OCI-LY3 (cell line): ENCODE measurements around the gene ANKRD63.

Source experiments
- H2AFZ ChIP-seq: fragments of 200-600, 300-600 bp; shearing (Covaris generic); 2 replicates; pipeline ENCODE4 v1.6.0; 2014; ENCODE audit warnings: antibody characterized with exemption, low read depth, low read length
- H3K27ac ChIP-seq: fragments of 200-600, 300-600 bp; sonication (generic); 2 replicates; pipeline ENCODE4 v1.5.1; 2014; ENCODE audit warnings: mild to moderate bottlenecking, low read length, moderate library complexity, mixed read lengths
- H3K27me3 ChIP-seq: fragments of 200-600, 300-600 bp; sonication (generic); 2 replicates; pipeline ENCODE4 v1.6.1; 2014; ENCODE audit warnings: low read depth, low read length, mixed read lengths
- H3K36me3 ChIP-seq: fragments of 200-600, 300-600 bp; sonication (generic); replicated peaks from 2 replicates; pipeline ENCODE3; 2014; ENCODE audit warnings: low read depth, low read length, mixed read lengths
- H3K4me1 ChIP-seq: fragments of 300-600, 200-600 bp; sonication (generic); 2 replicates; pipeline ENCODE4 v1.6.1; 2014; ENCODE audit warnings: low read length, mixed read lengths
- H3K4me2 ChIP-seq: fragments of 200-600, 300-600 bp; sonication (generic); 2 replicates; pipeline ENCODE4 v1.6.1; 2014; ENCODE audit warnings: low read length, mixed read lengths
- H3K4me3 ChIP-seq: fragments of 300-600, 200-600 bp; sonication (generic); 2 replicates; pipeline ENCODE4 v1.5.1; 2014; ENCODE audit warnings: antibody characterized with exemption, mild to moderate bottlenecking, low read length, moderate library complexity
- H3K79me2 ChIP-seq: fragments of 300-600, 200-600 bp; shearing (Covaris generic); 2 replicates; pipeline ENCODE4 v1.6.1; 2014; ENCODE audit warnings: mild to moderate bottlenecking, low read length, mixed read lengths
- H3K9ac ChIP-seq: fragments of 300-600, 200-600 bp; shearing (Covaris generic); 2 replicates; pipeline ENCODE4 v1.6.0; 2014; ENCODE audit warnings: mild to moderate bottlenecking, low read length, moderate library complexity
- H3K9me3 ChIP-seq: fragments of 200-600, 300-600 bp; shearing (Covaris generic); 2 replicates; pipeline ENCODE4 v1.6.1; 2014; ENCODE audit warnings: low read length, mixed read lengths; ENCODE audit not compliant: insufficient read depth
- H4K20me1 ChIP-seq: fragments of 200-600, 300-600 bp; sonication (generic); 2 replicates; pipeline ENCODE4 v1.6.1; 2016; ENCODE audit warnings: low read length, mixed read lengths; ENCODE audit not compliant: insufficient read depth
- CTCF ChIP-seq: fragments of 200-600, 300-600 bp; sonication (generic); IDR thresholded peaks from 2 replicates; pipeline ENCODE4 v1.5.1; 2014; ENCODE audit warnings: antibody characterized with exemption, low read length, low read depth
- EZH2phosphoT487 ChIP-seq: fragments of 200-600 bp; shearing (Covaris generic); IDR thresholded peaks from 2 replicates; pipeline ENCODE4 v1.6.1; 2018; ENCODE audit warnings: antibody characterized with exemption, mixed run types, low read depth

The ANKRD63 gene

GRCh38 chr15:40300367-40300766 is 17.5 kb upstream of the ANKRD63 start:
- H3K9me3 ChIP-seq = no peaks in the 10 kb centered on the region; the same call in 1 of the 2 replicates
- H3K27me3 ChIP-seq = no peaks in the 10 kb centered on the region
- H3K79me2 ChIP-seq = no peaks in the 10 kb centered on the region
- no peaks in the 10 kb centered on the region for H3K4me1 ChIP-seq
- H3K4me2 ChIP-seq = no peak overlapping the region
- H3K9ac ChIP-seq = no peak overlapping the region
- H3K27ac ChIP-seq = no peak overlapping the region
- TF ChIP-seq CTCF (no peak), EZH2phosphoT487 (no peak)
- H2AFZ ChIP-seq = no peak overlapping the region
- no peak overlapping the region for H3K4me3 ChIP-seq
- peaks cover 12% of the 10 kb centered on the region for H3K36me3 ChIP-seq
- H4K20me1 ChIP-seq = no peaks in the 10 kb centered on the region

GRCh38 chr15:40298216-40298935 is 15.5 kb upstream of the ANKRD63 start:
- Histone ChIP-seq H3K4me2 (no peak overlapping the region), H3K36me3 (peaks cover 12% of the 10 kb centered on the region), H3K27me3 (no peaks in the 10 kb centered on the region), H3K9ac (no peak overlapping the region), H3K4me3 (no peak overlapping the region), H4K20me1 (no peaks in the 10 kb centered on the region), H2AFZ (no peak overlapping the region), H3K27ac (no peak overlapping the region), H3K9me3 (no peaks in the 10 kb centered on the region; the same call in 1 of the 2 replicates), H3K79me2 (no peaks in the 10 kb centered on the region), H3K4me1 (no peaks in the 10 kb centered on the region)
- no peak for TF ChIP-seq EZH2phosphoT487
- no peak for TF ChIP-seq CTCF

GRCh38 chr15:40297356-40297755 is 14.5 kb upstream of the ANKRD63 start:
- H3K9me3 ChIP-seq = no peaks in the 10 kb centered on the region; the same call in 1 of the 2 replicates
- no peak overlapping the region for H3K4me3 ChIP-seq
- no peak overlapping the region for H3K9ac ChIP-seq
- peaks cover 12% of the 10 kb centered on the region for H3K36me3 ChIP-seq
- TF ChIP-seq EZH2phosphoT487 = no peak
- TF ChIP-seq CTCF = no peak
- H2AFZ ChIP-seq = no peak overlapping the region
- no peaks in the 10 kb centered on the region for H3K4me1 ChIP-seq
- no peaks in the 10 kb centered on the region for H3K79me2 ChIP-seq
- H3K27me3 ChIP-seq = no peaks in the 10 kb centered on the region
- no peak overlapping the region for H3K27ac ChIP-seq
- H3K4me2 ChIP-seq = no peak overlapping the region
- no peaks in the 10 kb centered on the region for H4K20me1 ChIP-seq

- TF ChIP-seq EZH2phosphoT487 (no peak), CTCF (no peak)
- Histone ChIP-seq H3K4me2 (no peak overlapping the region), H3K9me3 (no peaks in the 10 kb centered on the region; the same call in 1 of the 2 replicates), H2AFZ (no peak overlapping the region), H3K4me3 (no peak overlapping the region), H3K27ac (no peak overlapping the region), H3K79me2 (no peaks in the 10 kb centered on the region), H3K36me3 (peaks cover 12% of the 10 kb centered on the region), H3K4me1 (no peaks in the 10 kb centered on the region), H3K9ac (no peak overlapping the region), H4K20me1 (no peaks in the 10 kb centered on the region), H3K27me3 (no peaks in the 10 kb centered on the region)
These were observed 13.8 kb upstream of the ANKRD63 start for GRCh38 chr15:40296561-40297230.
